Inflammatory macrophage (primary cell): ENCODE results near the gene SCFD2.
A peak's percentile ranks its signal among the peaks of the same experiment; 100 is the strongest.
"Not testable (repeated sequence)": the region's sequence is repeated elsewhere in the genome, so short reads cannot be mapped to it uniquely, and the experiment has no call there.

Experiments used
- DNase-seq, 2 donors: peaks; one replicate each; pipeline ENCODE4 v3.0.0-alpha.2; 2020 to 2022

SCFD2 gene

DNA sequence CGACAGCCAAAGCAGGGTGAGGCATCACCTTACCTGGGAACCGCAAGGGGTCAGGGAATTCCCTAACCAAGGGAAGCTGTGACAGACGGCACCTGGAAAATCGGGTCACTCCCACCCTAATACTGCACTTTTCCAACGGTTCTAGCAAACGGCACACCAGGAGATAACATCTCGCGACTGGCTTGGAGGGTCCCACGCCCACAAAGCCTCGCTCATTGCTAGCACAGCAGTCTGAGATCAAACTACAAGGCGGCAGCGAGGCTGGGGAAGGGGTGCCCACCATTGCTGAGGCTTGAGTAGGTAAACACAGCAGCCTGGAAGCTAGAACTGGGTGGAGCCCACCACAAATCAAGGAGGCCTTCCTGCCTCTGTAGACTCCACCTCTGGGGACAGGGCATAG lies 25.7 kb downstream of the SCFD2 start:
- DNase-seq = not testable (repeated sequence)

DNA sequence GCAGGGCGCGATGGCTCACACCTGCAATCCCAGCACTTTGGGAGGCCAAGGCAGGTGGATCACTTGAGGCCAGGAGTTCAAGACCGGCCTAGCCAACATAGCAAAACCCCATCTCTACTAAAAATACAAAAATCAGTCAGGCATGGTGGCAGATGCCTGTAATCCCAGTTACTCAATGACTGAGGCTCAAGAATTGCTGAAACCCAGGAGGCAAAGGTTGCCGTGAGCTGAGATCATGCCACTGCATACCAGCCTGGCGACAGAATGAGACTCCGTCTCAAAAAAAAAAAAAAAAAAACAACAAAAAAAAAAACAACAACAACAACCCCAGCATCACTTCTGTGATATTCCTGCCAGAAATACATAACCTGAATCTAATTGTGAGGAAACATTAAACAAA lies 30.9 kb downstream of the SCFD2 start:
- DNase-seq = not testable (repeated sequence)

DNA sequence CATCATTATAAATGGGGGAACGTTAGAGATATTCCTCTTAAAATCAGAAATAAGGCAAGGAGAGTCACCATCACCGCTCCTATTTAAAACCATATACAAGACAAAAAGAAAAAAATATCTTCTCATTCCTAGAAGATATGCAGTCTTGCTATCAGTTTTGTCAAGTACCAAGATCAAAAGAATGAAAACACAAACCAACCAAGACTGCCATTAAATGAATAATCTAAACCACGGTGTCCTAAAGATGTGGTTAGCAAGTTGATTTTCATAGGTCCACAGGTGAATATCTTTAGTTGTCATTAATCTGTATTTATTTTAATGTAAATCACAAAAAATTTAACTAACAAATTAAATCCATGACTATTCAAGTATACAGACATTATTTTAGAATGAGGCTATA lies 39.3 kb downstream of the SCFD2 start:
- DNase-seq = no peak

DNA sequence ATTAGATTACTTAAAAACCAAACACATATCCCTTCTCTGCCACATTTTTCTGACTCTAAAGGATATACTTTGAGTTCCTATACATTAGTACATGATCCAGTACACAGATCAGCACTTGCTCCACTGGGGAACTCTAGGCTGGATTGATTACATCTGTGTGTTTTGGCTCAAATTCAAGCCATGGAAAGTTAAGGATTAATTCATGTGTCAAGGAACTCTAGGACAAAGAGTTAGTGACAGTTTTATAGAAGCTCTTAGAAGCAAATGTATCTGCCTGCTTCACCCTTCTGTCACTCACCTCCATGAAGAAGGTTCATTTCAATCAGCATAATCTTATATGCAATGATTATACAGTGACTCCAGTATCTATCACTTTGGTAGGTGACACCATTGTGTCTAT lies 43.2 kb downstream of the SCFD2 start:
- no peak for DNase-seq

DNA sequence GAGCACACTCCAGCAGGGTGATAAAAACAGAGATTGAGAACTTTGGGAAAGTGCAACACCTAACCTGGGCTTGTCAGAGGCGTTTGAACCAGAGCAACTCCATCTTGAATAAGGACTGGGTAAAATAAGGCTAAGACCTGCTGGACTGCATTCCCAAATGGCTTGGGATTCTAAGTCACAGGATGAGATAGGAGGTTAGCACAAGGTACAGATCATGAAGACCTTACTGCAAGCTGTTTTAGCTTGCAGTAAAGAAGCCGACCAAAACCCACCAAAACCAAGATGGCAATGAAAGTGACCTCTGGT lies 43.9 kb downstream of the SCFD2 start:
- DNase-seq = no peak

DNA sequence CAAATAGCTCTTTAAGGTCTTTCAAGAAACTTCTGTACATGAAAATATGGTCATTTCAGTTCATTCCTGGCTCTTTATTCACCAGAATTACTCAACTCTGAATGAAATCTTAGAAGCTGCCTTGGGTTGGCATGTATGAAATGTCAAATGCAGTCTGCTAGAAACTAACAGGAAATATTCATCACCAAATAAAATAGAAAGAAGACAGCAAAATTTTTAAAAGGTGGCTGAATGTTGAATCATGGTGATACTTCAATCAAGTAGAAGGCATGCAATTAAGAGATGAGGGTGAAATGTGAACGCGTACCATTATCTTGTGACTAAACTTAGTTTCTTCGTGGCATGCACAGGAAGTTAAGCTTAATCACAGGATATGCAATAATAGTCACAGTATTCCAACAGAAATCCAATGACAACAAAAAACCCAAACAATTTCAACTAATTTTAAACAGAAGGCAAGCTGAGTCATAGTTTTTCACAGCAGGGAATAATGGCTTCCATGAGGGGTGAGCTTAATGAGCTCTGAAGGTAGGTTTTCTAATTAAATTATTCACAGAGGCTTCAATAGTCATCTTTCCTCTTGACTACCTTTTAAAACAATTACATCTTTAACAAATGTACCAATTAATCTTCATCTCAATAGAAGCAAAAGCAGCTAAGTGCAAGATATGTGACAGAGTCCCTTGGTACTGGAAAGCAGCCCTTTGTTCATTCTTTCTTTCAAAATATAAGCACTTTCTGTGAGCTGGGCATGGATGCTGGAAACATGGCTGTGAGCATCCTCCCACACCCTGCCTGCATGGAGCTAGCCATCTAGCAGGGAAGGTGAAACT lies 44.5 kb downstream of the SCFD2 start:
- peak; percentile 38 to 39 for DNase-seq

DNA sequence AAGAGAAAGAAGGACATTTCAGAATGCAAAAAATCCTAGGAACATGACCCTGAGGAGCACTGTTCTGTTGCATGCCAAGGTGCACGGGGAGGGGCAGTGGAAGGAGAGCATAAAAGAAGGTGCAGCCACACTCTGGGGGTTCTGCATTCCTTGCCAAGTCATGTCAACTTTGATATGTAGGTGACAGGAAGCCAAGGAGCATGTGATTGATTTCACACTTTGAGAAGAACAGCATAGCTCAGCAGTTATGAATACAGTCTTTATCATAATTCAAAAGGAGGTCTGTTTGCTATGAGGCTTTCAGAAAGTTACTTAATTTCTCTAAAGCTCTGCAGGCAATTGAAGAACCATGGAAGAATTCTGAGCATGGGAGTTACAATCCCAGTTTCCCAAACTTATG lies 50.6 kb downstream of the SCFD2 start:
- DNase-seq = no peak

DNA sequence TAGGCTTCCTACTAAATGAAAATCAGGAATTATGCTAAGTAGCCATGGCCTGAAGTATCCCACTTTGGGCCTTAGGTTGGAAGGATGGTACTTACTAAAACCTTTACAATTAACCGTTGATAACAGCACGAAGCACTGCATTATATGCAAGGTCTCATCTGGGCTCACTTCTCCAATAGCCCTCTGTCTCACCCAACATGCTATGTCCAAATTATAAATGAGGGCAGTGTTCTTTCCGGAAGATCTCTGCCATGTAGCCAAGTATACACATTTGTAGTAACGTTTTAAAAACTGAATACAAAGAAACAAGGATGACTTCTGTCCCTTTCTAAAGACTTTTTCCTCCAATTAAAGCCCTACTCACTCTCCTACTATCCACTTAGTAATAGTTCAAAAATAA lies 51.6 kb downstream of the SCFD2 start:
- no peak for DNase-seq

DNA sequence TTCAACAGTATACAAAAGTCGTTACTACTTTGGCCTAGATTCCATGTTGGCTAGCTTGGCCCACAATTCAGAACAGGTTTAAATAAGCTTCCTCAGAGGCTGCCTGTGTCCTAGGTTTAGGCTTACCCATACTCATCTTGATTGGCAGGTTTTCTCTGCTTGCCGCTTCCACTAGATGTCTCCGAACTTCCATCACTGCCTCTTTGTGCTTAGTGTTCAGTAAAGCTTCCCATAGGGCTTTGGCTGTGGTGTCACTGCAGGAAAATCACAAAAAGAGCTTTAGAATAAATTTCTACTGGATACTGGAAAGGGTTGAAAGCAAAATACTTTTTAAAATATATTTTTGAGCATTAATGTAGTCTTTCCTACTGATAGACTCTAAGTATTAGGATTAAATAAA lies 52.4 kb downstream of the SCFD2 start:
- no peak for DNase-seq

DNA sequence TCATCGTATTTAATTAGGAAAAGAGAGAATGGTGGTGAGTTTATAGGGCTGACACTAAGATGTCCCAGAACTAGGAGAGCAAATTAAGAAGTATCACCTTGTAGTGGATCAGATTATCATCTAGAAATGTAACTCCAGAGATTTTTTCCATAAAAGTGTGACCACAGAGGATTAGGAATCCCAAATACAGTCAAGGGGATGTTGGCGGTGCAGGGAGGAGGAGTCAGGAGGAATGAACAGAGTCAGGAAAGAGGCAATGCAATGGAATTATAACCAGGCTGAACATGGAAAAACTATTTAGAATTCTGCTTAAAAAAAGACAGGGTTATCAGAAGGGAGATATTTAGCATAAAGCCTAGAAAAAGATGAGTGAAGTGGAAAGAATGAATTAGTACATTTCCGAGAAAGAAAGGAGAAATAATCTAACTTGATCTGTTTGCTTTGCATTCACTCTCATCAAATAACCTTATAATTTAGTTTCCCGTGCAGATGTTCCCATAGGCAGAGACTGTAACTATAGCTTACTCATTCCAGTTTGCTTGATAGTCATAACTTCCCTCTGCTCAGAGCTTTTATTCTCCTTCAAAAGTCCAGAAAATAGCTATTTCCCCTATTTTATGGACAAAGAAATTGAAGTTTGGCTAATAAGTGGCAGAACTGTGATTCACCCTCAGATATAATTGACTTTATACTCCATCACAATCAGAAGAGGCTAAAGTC lies 56.4 kb downstream of the SCFD2 start:
- no peak for DNase-seq

DNA sequence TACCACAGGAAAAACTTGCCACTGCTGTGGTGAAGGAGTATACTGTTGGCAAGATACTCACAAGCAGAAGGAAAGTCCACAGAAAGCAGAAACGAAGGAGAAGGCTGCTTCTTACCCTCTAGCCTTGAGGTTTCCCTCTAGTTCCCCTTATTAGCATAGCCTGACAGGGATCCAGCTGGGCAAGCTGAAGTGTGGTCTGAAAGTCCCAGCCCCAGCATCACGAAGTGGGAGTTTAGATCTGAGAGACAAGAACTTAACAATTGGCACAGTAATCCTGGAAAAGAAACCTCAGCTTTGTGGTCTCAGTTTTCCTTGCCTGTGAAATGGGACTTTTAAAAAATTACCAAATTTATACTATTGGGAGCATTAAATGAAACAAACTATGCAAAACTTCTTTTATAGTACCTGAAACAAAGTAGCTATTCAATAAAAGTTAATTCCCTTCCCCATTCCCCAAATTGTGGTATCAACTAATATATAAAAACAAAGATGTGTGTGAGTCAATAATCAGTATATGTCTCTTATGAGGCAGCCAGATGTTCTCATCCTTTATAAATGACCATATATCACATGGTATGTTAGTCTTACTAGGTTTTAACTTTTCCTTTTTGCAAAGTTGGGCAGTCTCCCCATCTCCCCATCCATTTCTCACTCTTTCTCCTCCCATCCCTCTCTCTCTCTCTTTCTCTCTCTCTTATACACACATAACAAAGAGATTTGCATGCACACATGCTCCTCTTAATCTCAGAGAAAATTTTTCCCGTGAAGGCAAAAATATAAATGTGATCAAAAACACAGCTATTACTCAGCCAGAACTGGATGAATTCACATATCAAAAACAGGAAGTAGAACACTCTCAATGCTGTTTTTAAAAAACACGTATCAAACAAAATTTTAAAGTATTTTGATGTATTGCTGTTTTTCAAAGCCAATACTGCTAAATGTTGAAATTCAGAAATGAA lies 57.8 kb downstream of the SCFD2 start:
- peak; percentile 48 to 52 for DNase-seq

DNA sequence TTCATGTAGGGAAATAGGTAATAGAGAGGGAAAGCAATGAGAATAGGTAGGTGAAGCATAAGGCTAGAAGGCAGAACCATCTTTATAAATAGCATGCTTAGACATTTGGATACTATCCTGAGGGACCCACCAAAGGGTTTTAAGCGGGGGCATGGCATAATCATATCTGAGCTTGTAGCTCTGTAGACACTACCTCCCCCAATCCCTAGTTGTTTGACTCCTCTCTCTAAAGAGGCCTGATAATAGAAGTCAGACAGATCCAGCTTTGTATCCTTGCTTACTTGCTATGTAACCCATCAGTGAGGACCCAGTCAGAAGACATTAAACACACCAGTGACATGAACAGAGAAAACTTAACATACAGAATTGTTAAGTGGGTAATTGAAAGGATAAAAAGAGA lies 58.7 kb downstream of the SCFD2 start:
- DNase-seq = no peak

DNA sequence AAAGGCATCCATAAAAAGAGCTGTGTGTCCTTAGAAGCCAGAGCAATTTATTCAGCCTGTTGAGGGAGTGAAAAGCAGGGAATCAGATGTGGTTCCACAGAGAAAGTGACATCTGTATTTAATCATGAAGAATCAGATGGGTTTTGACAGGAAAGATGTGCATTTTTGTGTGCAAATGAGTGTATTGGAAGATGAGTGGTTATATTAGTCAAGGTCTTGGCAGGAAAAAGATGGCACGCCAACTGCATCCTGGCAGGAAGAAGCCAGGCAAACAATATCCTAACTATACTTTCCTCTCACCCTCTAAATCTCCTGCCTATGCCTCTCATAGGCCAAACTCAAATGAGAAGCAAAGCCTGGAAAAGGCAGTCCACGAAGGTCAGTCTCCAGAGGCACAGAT lies 59.1 kb downstream of the SCFD2 start:
- DNase-seq = no peak

DNA sequence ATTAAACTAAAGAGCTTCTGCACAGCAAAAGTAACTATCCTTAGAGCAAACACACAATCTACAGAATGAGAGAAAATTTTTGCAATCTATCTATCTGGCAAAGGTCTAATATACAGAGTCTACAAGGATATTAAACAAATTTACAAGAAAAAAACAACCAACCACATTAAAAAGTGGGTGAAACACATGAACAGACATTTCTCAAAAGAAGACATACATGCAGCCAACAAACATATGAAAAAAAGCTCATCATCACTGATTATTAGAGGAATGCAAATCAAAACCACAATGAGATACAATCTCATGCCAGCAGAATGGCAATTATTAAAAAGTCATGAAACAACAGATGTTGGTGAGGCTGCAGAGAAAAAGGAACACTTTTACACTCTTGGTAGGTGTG lies 73.7 kb downstream of the SCFD2 start:
- DNase-seq = not testable (repeated sequence)

DNA sequence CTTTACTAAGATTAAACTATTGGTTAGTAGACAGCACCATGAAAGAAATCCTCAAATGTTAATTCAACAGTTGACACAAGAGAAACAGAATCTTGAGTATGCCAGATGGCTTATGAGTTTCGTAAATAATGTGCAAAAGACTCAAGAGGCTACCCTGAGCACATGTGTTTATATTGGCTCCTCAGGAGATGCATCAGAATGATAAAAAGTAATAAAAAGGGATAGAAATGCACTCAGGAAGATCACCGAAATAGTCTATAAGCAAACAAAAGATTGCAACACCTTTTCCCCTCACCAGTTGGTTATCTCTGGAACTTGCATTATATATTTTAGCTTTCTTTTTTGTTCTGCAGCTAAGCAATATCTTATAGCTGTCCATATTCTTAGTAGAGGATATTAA lies 84.4 kb downstream of the SCFD2 start:
- DNase-seq = no peak

DNA sequence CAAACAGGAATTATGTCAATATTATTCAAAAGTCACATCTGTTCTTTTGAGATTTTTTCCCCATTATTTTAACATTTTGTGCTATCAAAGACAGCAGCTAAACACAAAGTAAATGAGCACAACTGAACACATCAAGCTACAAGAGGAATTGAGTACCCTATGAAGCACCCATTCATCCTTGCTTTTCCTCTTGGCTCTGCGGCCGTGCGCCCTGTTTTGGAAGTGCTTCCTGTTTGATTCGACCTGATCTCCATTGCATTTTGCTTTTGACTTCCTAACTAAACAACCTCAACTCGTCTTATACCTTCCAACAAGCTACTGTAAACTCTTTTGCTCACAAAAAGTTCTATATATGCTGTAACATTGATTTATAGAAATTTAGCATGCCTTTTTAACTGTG lies 85.0 kb downstream of the SCFD2 start:
- no peak for DNase-seq

DNA sequence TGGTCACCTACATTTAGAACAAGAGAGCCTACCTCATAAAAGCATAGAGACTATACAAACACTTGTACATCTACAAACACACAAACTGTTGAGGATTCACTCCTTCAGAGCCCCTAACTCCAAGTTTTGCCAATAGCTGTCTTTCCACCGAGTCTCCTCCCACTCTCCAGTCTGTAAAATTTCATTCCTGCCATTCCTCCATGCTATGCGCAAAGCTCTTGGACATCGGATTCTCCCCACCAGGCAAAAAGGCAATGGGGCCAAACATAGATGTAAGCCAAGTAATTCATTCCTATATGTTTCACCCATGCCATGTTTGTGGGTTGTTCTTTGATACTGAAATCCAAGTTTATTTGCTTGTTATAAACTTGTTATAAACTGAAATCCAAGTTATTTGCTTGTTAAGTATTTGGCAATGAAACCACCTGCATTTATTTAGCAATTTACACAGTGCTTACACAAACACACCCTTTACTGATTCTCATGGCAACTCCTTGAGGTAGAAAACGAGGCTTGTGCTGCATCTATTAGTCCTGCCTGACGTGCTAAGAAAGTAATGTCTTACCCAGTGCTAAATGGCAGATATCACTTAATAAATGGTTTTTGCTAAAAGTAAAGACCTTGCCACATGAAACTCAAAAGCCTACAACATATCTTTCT lies 91.1 kb downstream of the SCFD2 start:
- no peak for DNase-seq

DNA sequence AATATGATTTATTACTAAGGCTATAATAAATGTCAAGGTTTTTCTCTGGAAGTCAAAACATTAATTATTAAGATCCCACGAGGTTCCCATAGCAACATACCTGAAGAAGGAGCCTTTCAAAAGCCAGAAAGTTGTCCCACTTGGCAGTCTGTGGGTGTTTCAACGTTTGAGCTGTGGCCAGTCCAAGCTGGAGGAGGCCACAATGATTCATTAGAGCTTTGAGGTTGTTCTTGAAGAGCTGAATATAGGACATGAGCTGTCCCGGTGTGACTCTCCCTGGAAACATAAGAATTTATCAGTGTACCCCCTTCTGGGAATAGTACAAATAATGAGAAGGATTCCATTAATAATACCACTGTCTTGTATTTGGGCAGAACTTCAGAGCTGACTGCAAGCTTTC lies 92.1 kb downstream of the SCFD2 start:
- no peak for DNase-seq

DNA sequence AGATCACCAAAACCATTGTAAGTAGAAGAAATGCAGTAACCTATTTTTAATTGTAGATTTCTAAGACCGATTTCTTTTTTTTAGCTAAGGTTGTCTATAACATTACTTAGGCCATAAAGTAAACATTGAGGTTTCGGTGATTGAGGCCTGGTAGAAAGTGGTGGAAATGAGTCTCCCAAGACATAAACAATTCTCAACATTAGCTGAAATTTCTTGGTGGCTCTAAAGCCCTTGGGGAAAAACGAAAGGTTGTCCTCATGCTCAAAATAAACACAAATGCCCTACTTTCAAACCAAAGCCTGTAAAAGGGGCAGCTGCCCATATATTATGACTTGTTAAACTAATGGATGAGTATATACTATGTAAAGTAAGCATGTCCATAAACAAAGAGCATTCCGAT lies 98.8 kb downstream of the SCFD2 start:
- no peak for DNase-seq

DNA sequence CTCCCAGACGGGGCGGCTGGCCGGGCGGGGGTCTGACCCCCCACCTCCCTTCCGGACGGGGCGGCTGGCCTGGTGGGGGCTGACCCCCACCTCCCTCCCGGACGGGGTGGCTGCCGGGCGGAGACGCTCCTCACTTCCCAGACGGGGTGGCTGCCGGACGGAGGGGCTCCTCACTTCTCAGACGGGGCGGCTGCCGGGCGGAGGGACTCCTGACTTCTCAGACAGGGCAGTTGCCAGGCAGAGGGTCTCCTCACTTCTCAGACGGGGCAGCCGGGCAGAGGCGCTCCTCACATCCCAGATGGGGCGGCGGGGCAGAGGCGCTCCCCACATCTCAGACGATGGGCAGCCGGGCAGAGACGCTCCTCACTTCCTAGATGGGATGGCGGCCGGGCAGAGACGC lies 109.9 kb downstream of the SCFD2 start:
- not testable (repeated sequence) for DNase-seq

DNA sequence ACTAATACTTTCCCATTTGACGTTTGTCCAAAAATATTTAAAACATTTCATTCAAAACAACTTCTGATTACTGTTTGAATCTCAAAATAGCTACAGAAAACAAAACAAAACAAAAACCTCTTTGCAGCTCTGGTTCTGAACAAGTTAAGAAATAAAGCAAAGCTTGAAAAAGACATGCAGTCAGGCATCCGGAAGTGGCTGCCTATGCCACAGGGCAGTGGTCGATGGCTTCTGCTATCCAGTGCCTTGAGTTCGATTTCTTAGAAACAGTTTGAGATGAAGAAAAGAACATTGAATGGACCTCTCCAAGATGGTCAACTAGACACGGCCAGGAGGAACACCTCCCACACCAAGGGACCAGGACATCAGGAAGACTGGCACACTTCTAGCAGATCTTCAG lies 125.3 kb downstream of the SCFD2 start:
- no peak for DNase-seq

DNA sequence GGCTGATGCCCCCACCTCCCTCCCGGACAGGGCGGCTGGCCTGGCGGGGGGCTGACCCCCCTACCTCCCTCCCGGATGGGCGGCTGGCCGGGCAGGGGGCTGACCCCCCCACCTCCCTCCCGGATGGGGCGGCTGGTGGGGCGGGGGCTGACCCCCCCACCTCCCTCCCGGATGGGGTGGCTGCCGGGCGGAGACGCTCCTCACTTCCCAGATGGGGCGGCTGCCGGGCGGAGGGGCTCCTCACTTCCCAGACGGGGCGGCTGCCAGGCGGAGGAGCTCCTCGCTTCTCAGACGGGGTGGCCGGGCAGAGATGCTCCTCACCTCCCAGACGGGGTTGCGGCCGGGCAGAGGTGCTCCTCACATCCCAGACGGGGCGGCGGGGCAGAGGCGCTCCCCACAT lies 127.5 kb downstream of the SCFD2 start:
- DNase-seq = not testable (repeated sequence)

DNA sequence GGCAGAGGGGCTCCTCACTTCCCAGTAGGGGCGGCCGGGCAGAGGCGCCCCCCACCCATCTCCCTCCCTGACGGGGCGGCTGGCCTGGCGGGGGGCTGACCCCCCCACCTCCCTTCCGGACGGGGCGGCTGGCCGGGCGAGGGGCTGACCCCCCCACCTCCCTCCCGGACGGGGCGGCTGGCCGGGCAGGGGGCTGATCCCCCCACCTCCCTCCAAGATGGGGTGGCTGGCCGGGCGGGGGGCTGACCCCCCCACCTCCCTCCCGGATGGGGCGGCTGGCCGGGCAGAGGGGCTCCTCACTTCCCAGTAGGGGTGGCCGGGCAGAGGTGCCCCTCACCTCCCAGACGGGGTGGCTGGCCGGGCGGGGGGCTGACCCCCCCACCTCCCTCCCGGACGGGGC lies 128.1 kb downstream of the SCFD2 start:
- DNase-seq = not testable (repeated sequence)
